HG03064 (cell line): ENCODE measurements around the gene RPS4Y1.
"Not testable (repeated sequence)": the region's sequence is repeated elsewhere in the genome, so short reads cannot be mapped to it uniquely, and the experiment has no call there.

Experiments used
- ATAC-seq: cut with Tn5 transposase; IDR thresholded peaks from one replicate; pipeline ENCODE4 v1.9.1; 2021; ENCODE audit warnings: low read depth; ENCODE audit not compliant: unreplicated experiment

Gene RPS4Y1

GRCh38 chrY:2841471-2841893 lies at the start of gene RPS4Y1:
RPS4Y1 (plus strand) TSS chrY:2841602; CDS start chrY:2841625, 23 bp downstream.
- ATAC-seq: no peak

GRCh38 chrY:2796977-2797523 lies 44.4 kb upstream of the RPS4Y1 start:
- no peak for ATAC-seq

GRCh38 chrY:2797991-2798390 lies 43.4 kb upstream of the RPS4Y1 start:
- no peak for ATAC-seq

- no peak for ATAC-seq
Observed at GRCh38 chrY:2800246-2800645, 41.2 kb upstream of the RPS4Y1 start.

- not testable (repeated sequence) for ATAC-seq
Observed at GRCh38 chrY:2817146-2817896, 24.1 kb upstream of the RPS4Y1 start.

- no peak for ATAC-seq
Observed at GRCh38 chrY:2824471-2824870, 16.9 kb upstream of the RPS4Y1 start.

- no peak for ATAC-seq
Observed at GRCh38 chrY:2828497-2828896, 12.9 kb upstream of the RPS4Y1 start.

GRCh38 chrY:2835230-2835629 lies 6.2 kb upstream of the RPS4Y1 start:
- ATAC-seq: no peak

GRCh38 chrY:2837078-2837477 lies 4.3 kb upstream of the RPS4Y1 start:
- no peak for ATAC-seq

GRCh38 chrY:2837932-2838331 lies 3.5 kb upstream of the RPS4Y1 start:
- no peak for ATAC-seq

- ATAC-seq: no peak
Observed at GRCh38 chrY:2846791-2847190, 5.4 kb downstream of the RPS4Y1 start.

- no peak for ATAC-seq
Observed at GRCh38 chrY:2848384-2848783, 7.0 kb downstream of the RPS4Y1 start.

GRCh38 chrY:2849368-2849767 lies 8.0 kb downstream of the RPS4Y1 start:
- no peak for ATAC-seq

GRCh38 chrY:2854145-2854774 lies 12.9 kb downstream of the RPS4Y1 start:
- no peak for ATAC-seq

- no peak for ATAC-seq
Observed at GRCh38 chrY:2857068-2857467, 15.7 kb downstream of the RPS4Y1 start.

- ATAC-seq: no peak
Observed at GRCh38 chrY:2857686-2858085, 16.3 kb downstream of the RPS4Y1 start.

GRCh38 chrY:2859782-2860181 lies 18.4 kb downstream of the RPS4Y1 start:
- no peak for ATAC-seq

GRCh38 chrY:2860511-2860910 lies 19.1 kb downstream of the RPS4Y1 start:
- ATAC-seq: no peak

- no peak for ATAC-seq
Observed at GRCh38 chrY:2866581-2866980, 25.2 kb downstream of the RPS4Y1 start.

- no peak for ATAC-seq
Observed at GRCh38 chrY:2867469-2867868, 26.1 kb downstream of the RPS4Y1 start.

GRCh38 chrY:2868035-2868607 lies 26.7 kb downstream of the RPS4Y1 start:
- no peak for ATAC-seq

GRCh38 chrY:2872234-2872633 lies 30.8 kb downstream of the RPS4Y1 start:
- ATAC-seq: not testable (repeated sequence)
